Measurements from ENCODE around the gene WDR55. TPM values are rescaled to one million over a fixed set of nuclear protein-coding genes. Genes with fewer than 3 reads are reported as not detected.
"Not testable (repeated sequence)": the region's sequence is repeated elsewhere in the genome, so short reads cannot be mapped to it uniquely, and the experiment has no call there.

Gene WDR55
- total and polyA plus RNA-seq, 10 of the 15 experiments (the other 5 are each of a cell fraction or from before 2014, with no cell fraction given) = 3.4 to 27.8 (median 20.3) TPM

- TF ChIP-seq RB1 (IDR thresholded peaks at IDR 0.05; ENCODE audit: borderline replicate concordance) = no peak
- TF ChIP-seq TCF12 (IDR thresholded peaks at IDR 0.05; ENCODE audit: low read depth, low read length) = no peak
Measured at GRCh38 chr5:140718266-140718592, 53.5 kb downstream of the WDR55 start (continued).

- WGBS (ENCODE audit: insufficient coverage, insufficient replicate concordance, low lambda C conversion rate, missing lambda C conversion rate) = 13% methylated on average over 6 of the region's 6 CpGs
- in situ Hi-C loops (cut with MboI) = not testable (repeated sequence)
Measured at GRCh38 chr5:140720738-140721137, 56.0 kb downstream of the WDR55 start.

GRCh38 chr5:140721395-140721794, 56.7 kb downstream of the WDR55 start:
- in situ Hi-C loops (cut with MboI); ATAC-seq; FAIRE-seq; H3K4me1 ChIP-seq (ENCODE audit: control insufficient read depth, insufficient read depth, low read length); H3K4me3 ChIP-seq; H3K79me2 ChIP-seq (ENCODE audit: control insufficient read depth, insufficient read depth, low read length); H3K9me3 ChIP-seq (replicated peaks; ENCODE audit: control insufficient read depth, insufficient read depth, low read length); POLR2A ChIA-PET; H2AFZ ChIP-seq (ENCODE audit: control insufficient read depth, low read depth, low read length); H3K9ac ChIP-seq (ENCODE audit: control insufficient read depth, insufficient read depth, low read length); DNase-seq (ENCODE audit: low read depth, low spot score); H3K27ac ChIP-seq (ENCODE audit: control insufficient read depth, insufficient read depth); H3K27me3 ChIP-seq (replicated peaks in 1 of 2; ENCODE audit: control insufficient read depth in 2 of 2, insufficient read depth in 2 of 2, low read length in 1 of 2); H3K4me2 ChIP-seq (ENCODE audit: control insufficient read depth, insufficient read depth); BruUV-seq (replicated peaks); H3K36me3 ChIP-seq (ENCODE audit: control insufficient read depth in 2 of 2, insufficient read depth in 2 of 2, low read length in 1 of 2); H4K20me1 ChIP-seq (ENCODE audit: control insufficient read depth, insufficient read depth): not testable (repeated sequence)
- CTCF ChIA-PET = interaction anchor here (0.8 to 4.9 kb wide), 11 partner anchors 9 to 481 kb away, joined by 3 to 33 read pairs (median 3); partner anchors contain the start of gene SLC4A9
- WGBS (ENCODE audit: insufficient coverage, insufficient replicate concordance, low lambda C conversion rate, missing lambda C conversion rate) = 60% methylated on average over 5 of the region's 5 CpGs
- RAD21 ChIA-PET (ENCODE audit: unreplicated experiment) = interaction anchor here (1.4 to 5.1 kb wide), 4 partner anchors 156 to 477 kb away, joined by 3 to 34 read pairs (median 5); no protein-coding TSS in a partner anchor
- intact Hi-C loops (cut with micrococcal nuclease; ENCODE audit: unreplicated experiment) = loop anchor here (2.0 kb wide), 1 partner anchor 359 kb away; no protein-coding TSS in a partner anchor
- SMC1A ChIA-PET (ENCODE audit: uncharacterized antibody, unreplicated experiment) = interaction anchor here (1.5 to 1.8 kb wide), 3 partner anchors 156 to 348 kb away, joined by 3 to 9 read pairs (median 4); no protein-coding TSS in a partner anchor

More at GRCh38 chr5:140720738-140721137, 56.0 kb downstream of the WDR55 start:
- not testable (repeated sequence) for H3K27me3 ChIP-seq (replicated peaks in 1 of 2; ENCODE audit: control insufficient read depth in 2 of 2, insufficient read depth in 2 of 2, low read length in 1 of 2); FAIRE-seq; DNase-seq (ENCODE audit: low read depth, low spot score); H3K4me1 ChIP-seq (ENCODE audit: control insufficient read depth, insufficient read depth, low read length); H3K4me2 ChIP-seq (ENCODE audit: control insufficient read depth, insufficient read depth); H2AFZ ChIP-seq (ENCODE audit: control insufficient read depth, low read depth, low read length); ATAC-seq; H3K27ac ChIP-seq (ENCODE audit: control insufficient read depth, insufficient read depth); H3K79me2 ChIP-seq (ENCODE audit: control insufficient read depth, insufficient read depth, low read length); H3K36me3 ChIP-seq (ENCODE audit: control insufficient read depth in 2 of 2, insufficient read depth in 2 of 2, low read length in 1 of 2); H3K9me3 ChIP-seq (replicated peaks; ENCODE audit: control insufficient read depth, insufficient read depth, low read length); BruUV-seq (replicated peaks); H4K20me1 ChIP-seq (ENCODE audit: control insufficient read depth, insufficient read depth); H3K4me3 ChIP-seq; H3K9ac ChIP-seq (ENCODE audit: control insufficient read depth, insufficient read depth, low read length)
- CTCF ChIA-PET = interaction anchor here (0.6 to 4.9 kb wide), 14 partner anchors 10 to 557 kb away, joined by 3 to 52 read pairs (median 6); partner anchors contain the start of genes EIF4EBP3, IK and NDUFA2
- intact Hi-C loops (cut with micrococcal nuclease; ENCODE audit: unreplicated experiment) = loop anchor here (1.0 to 2.0 kb wide), 2 partner anchors 347 to 358 kb away; no protein-coding TSS in a partner anchor
- POLR2A ChIA-PET = interaction anchor here (0.7 to 1.4 kb wide), 4 partner anchors 10 to 73 kb away, joined by 3 to 6 read pairs (median 4); partner anchors contain the start of genes IK and NDUFA2
- SMC1A ChIA-PET (ENCODE audit: uncharacterized antibody, unreplicated experiment) = interaction anchor here (1.9 to 3.1 kb wide), 3 partner anchors 10 to 348 kb away, joined by 7 to 21 read pairs (median 8); partner anchors contain the start of gene EIF4EBP3
- RAD21 ChIA-PET (ENCODE audit: unreplicated experiment) = interaction anchor here (0.9 to 5.1 kb wide), 6 partner anchors 46 to 476 kb away, joined by 3 to 34 read pairs (median 3); no protein-coding TSS in a partner anchor

Small RNA genes within 50 kb of the gene (microRNA-seq; reads per million reads assigned to microRNA genes)
- 5.5 reads per million, percentile 31 among the genes with 10 or more reads in this experiment for gene MIR3655

Small RNA genes within 50 kb of the gene (small RNA-seq; reads per million reads assigned to genes)
- gene VTRNA1-1 = 296 reads per million, percentile 99 among the genes with 10 or more reads in this experiment
- 80.0 reads per million, percentile 99 among the genes with 10 or more reads in this experiment for gene VTRNA1-2

Other genes with a start within 250 kb of the WDR55 start
Only the 7 nearest of the 25 such genes appear.
- gene CD14, start 31.7 kb upstream of the WDR55 start, total RNA-seq (2014; rRNA removed) = 0.11 and 0.33 TPM in 2 replicates
- gene CD14, start 31.7 kb upstream of the WDR55 start, total RNA-seq (2014; rRNA removed; fragmentation: Illumina TruSeq; extraction: Trizol) = 0.09 TPM in 1 of 2 replicates, not detected in the other
- gene CD14, start 31.7 kb upstream of the WDR55 start, total RNA-seq (2021) = 0.21 and 0.72 TPM in 2 replicates
- gene CD14, start 31.7 kb upstream of the WDR55 start, polyA plus RNA-seq (2011; rRNA removed) = not detected in 2 replicates
- 0.24 TPM in 1 of 2 replicates, not detected in the other for gene CD14, start 31.7 kb upstream of the WDR55 start, polyA plus RNA-seq (2014; fragmentation: Illumina TruSeq; extraction: Trizol)
- not detected for gene CD14, start 31.7 kb upstream of the WDR55 start, polyA plus RNA-seq (2014; fragmentation: Nextera tagmentation; extraction: Ambion mirVana)
- gene CD14, start 31.7 kb upstream of the WDR55 start, polyA plus RNA-seq (2014; rRNA removed) = 0.18 and 0.28 TPM in 2 replicates
- under 1 TPM in 1 of 2 experiments, not detected in 1; 0.26 TPM for gene CD14, start 31.7 kb upstream of the WDR55 start, polyA plus RNA-seq (2016; fragmentation: Nextera tagmentation; extraction: Ambion mirVana)
- gene TMCO6, start 25.5 kb upstream of the WDR55 start, total RNA-seq (2014; rRNA removed) = 12.6 and 16.2 TPM in 2 replicates
- gene TMCO6, start 25.5 kb upstream of the WDR55 start, total RNA-seq (2014; rRNA removed; fragmentation: Illumina TruSeq; extraction: Trizol) = 6.9 and 7.1 TPM in 2 replicates
- gene TMCO6, start 25.5 kb upstream of the WDR55 start, total RNA-seq (2021) = 15.5 and 21.6 TPM in 2 replicates
- gene TMCO6, start 25.5 kb upstream of the WDR55 start, polyA plus RNA-seq (2011; rRNA removed) = 6.7 and 8.4 TPM in 2 replicates
- gene TMCO6, start 25.5 kb upstream of the WDR55 start, polyA plus RNA-seq (2014; fragmentation: Illumina TruSeq; extraction: Trizol) = 7.3 and 10.8 TPM in 2 replicates
- 1 to 10 TPM; 4.1 to 4.3 TPM for gene TMCO6, start 25.5 kb upstream of the WDR55 start, polyA plus RNA-seq (2014; fragmentation: Nextera tagmentation; extraction: Ambion mirVana)
- gene TMCO6, start 25.5 kb upstream of the WDR55 start, polyA plus RNA-seq (2014; rRNA removed) = 15.9 and 16.8 TPM in 2 replicates
- gene TMCO6, start 25.5 kb upstream of the WDR55 start, polyA plus RNA-seq (2016; fragmentation: Nextera tagmentation; extraction: Ambion mirVana) = 10 to 100 TPM; 12.9 to 13.2 TPM
- 179 and 204 TPM in 2 replicates for gene NDUFA2, start 17.3 kb upstream of the WDR55 start, total RNA-seq (2014; rRNA removed)
- 78.5 and 82.1 TPM in 2 replicates for gene NDUFA2, start 17.3 kb upstream of the WDR55 start, total RNA-seq (2014; rRNA removed; fragmentation: Illumina TruSeq; extraction: Trizol)
- gene NDUFA2, start 17.3 kb upstream of the WDR55 start, total RNA-seq (2021) = 97.6 and 104 TPM in 2 replicates
- 154 and 202 TPM in 2 replicates for gene NDUFA2, start 17.3 kb upstream of the WDR55 start, polyA plus RNA-seq (2011; rRNA removed)
- gene NDUFA2, start 17.3 kb upstream of the WDR55 start, polyA plus RNA-seq (2014; fragmentation: Illumina TruSeq; extraction: Trizol) = 33.5 and 67.2 TPM in 2 replicates
- 100 to 1,000 TPM; 488 to 549 TPM for gene NDUFA2, start 17.3 kb upstream of the WDR55 start, polyA plus RNA-seq (2014; fragmentation: Nextera tagmentation; extraction: Ambion mirVana)
- 202 and 240 TPM in 2 replicates for gene NDUFA2, start 17.3 kb upstream of the WDR55 start, polyA plus RNA-seq (2014; rRNA removed)
- gene NDUFA2, start 17.3 kb upstream of the WDR55 start, polyA plus RNA-seq (2016; fragmentation: Nextera tagmentation; extraction: Ambion mirVana) = 100 to 1,000 TPM; 267 to 268 TPM
- gene IK, start 17.1 kb upstream of the WDR55 start, total RNA-seq (2014; rRNA removed) = 68.2 and 77.6 TPM in 2 replicates
- 135 and 137 TPM in 2 replicates for gene IK, start 17.1 kb upstream of the WDR55 start, total RNA-seq (2014; rRNA removed; fragmentation: Illumina TruSeq; extraction: Trizol)
- 67.7 and 75.7 TPM in 2 replicates for gene IK, start 17.1 kb upstream of the WDR55 start, total RNA-seq (2021)
- gene IK, start 17.1 kb upstream of the WDR55 start, polyA plus RNA-seq (2011; rRNA removed) = 131 and 153 TPM in 2 replicates
- 158 and 180 TPM in 2 replicates for gene IK, start 17.1 kb upstream of the WDR55 start, polyA plus RNA-seq (2014; fragmentation: Illumina TruSeq; extraction: Trizol)
- gene IK, start 17.1 kb upstream of the WDR55 start, polyA plus RNA-seq (2014; fragmentation: Nextera tagmentation; extraction: Ambion mirVana) = 100 to 1,000 TPM in 1 of 2 experiments, 10 to 100 TPM in 1; 77.2 to 128 TPM
- 81.5 and 90.5 TPM in 2 replicates for gene IK, start 17.1 kb upstream of the WDR55 start, polyA plus RNA-seq (2014; rRNA removed)
- 100 to 1,000 TPM; 108 to 119 TPM for gene IK, start 17.1 kb upstream of the WDR55 start, polyA plus RNA-seq (2016; fragmentation: Nextera tagmentation; extraction: Ambion mirVana)
- gene DND1, start 8.7 kb downstream of the WDR55 start, total RNA-seq (2014; rRNA removed) = 1.7 and 2.2 TPM in 2 replicates
- 0.41 and 0.49 TPM in 2 replicates for gene DND1, start 8.7 kb downstream of the WDR55 start, total RNA-seq (2014; rRNA removed; fragmentation: Illumina TruSeq; extraction: Trizol)
- gene DND1, start 8.7 kb downstream of the WDR55 start, total RNA-seq (2021) = 1.8 and 2.6 TPM in 2 replicates
- gene DND1, start 8.7 kb downstream of the WDR55 start, polyA plus RNA-seq (2011; rRNA removed) = 0.39 and 0.96 TPM in 2 replicates
- gene DND1, start 8.7 kb downstream of the WDR55 start, polyA plus RNA-seq (2014; fragmentation: Illumina TruSeq; extraction: Trizol) = 0.11 and 0.47 TPM in 2 replicates
- gene DND1, start 8.7 kb downstream of the WDR55 start, polyA plus RNA-seq (2014; fragmentation: Nextera tagmentation; extraction: Ambion mirVana) = not detected
- 1.8 and 2.9 TPM in 2 replicates for gene DND1, start 8.7 kb downstream of the WDR55 start, polyA plus RNA-seq (2014; rRNA removed)
- gene DND1, start 8.7 kb downstream of the WDR55 start, polyA plus RNA-seq (2016; fragmentation: Nextera tagmentation; extraction: Ambion mirVana) = under 1 TPM; 0.15 to 0.40 TPM
- 79.5 and 83.2 TPM in 2 replicates for gene HARS1, start 26.5 kb downstream of the WDR55 start, total RNA-seq (2014; rRNA removed)
- 64.2 and 68.3 TPM in 2 replicates for gene HARS1, start 26.5 kb downstream of the WDR55 start, total RNA-seq (2014; rRNA removed; fragmentation: Illumina TruSeq; extraction: Trizol)
- gene HARS1, start 26.5 kb downstream of the WDR55 start, total RNA-seq (2021) = 68.8 and 77.1 TPM in 2 replicates
- gene HARS1, start 26.5 kb downstream of the WDR55 start, polyA plus RNA-seq (2011; rRNA removed) = 66.9 and 76.4 TPM in 2 replicates
- 78.7 and 82.0 TPM in 2 replicates for gene HARS1, start 26.5 kb downstream of the WDR55 start, polyA plus RNA-seq (2014; fragmentation: Illumina TruSeq; extraction: Trizol)
- gene HARS1, start 26.5 kb downstream of the WDR55 start, polyA plus RNA-seq (2014; fragmentation: Nextera tagmentation; extraction: Ambion mirVana) = 10 to 100 TPM; 12.0 to 17.3 TPM
- gene HARS1, start 26.5 kb downstream of the WDR55 start, polyA plus RNA-seq (2014; rRNA removed) = 74.4 and 76.7 TPM in 2 replicates
- gene HARS1, start 26.5 kb downstream of the WDR55 start, polyA plus RNA-seq (2016; fragmentation: Nextera tagmentation; extraction: Ambion mirVana) = 10 to 100 TPM; 93.0 to 93.8 TPM
- 24.7 and 29.8 TPM in 2 replicates for gene HARS2, start 26.6 kb downstream of the WDR55 start, total RNA-seq (2014; rRNA removed)
- 23.6 and 25.0 TPM in 2 replicates for gene HARS2, start 26.6 kb downstream of the WDR55 start, total RNA-seq (2014; rRNA removed; fragmentation: Illumina TruSeq; extraction: Trizol)
- 23.0 and 24.1 TPM in 2 replicates for gene HARS2, start 26.6 kb downstream of the WDR55 start, total RNA-seq (2021)
- 34.3 and 40.9 TPM in 2 replicates for gene HARS2, start 26.6 kb downstream of the WDR55 start, polyA plus RNA-seq (2011; rRNA removed)
- 20.1 and 23.5 TPM in 2 replicates for gene HARS2, start 26.6 kb downstream of the WDR55 start, polyA plus RNA-seq (2014; fragmentation: Illumina TruSeq; extraction: Trizol)
- gene HARS2, start 26.6 kb downstream of the WDR55 start, polyA plus RNA-seq (2014; fragmentation: Nextera tagmentation; extraction: Ambion mirVana) = 10 to 100 TPM in 1 of 2 experiments, 1 to 10 TPM in 1; 9.3 to 13.1 TPM
- 27.5 and 28.9 TPM in 2 replicates for gene HARS2, start 26.6 kb downstream of the WDR55 start, polyA plus RNA-seq (2014; rRNA removed)
- 10 to 100 TPM; 31.2 to 33.4 TPM for gene HARS2, start 26.6 kb downstream of the WDR55 start, polyA plus RNA-seq (2016; fragmentation: Nextera tagmentation; extraction: Ambion mirVana)

Data from GM12878 (cell line).